T-helper 17 cell (primary cell): ENCODE measurements around the gene CTAGE9. TPM values are rescaled to one million over a fixed set of nuclear protein-coding genes. Genes with fewer than 3 reads are reported as not detected.
"Not testable (repeated sequence)": the region's sequence is repeated elsewhere in the genome, so short reads cannot be mapped to it uniquely, and the experiment has no call there.

Experiments
- ATAC-seq: fragments of 150-1000 bp; cut with Tn5 transposase; 2 replicates; pipeline ENCODE4 v1.10.0; 2021; ENCODE audit warnings: mild to moderate bottlenecking, moderate library complexity
- DNase-seq, 3 donors: peaks; one replicate each; pipeline versions ENCODE4 v3.0.0 to v3.0.0-alpha.2; 2020 to 2021
- H3K9me3 ChIP-seq: one replicate; pipeline ENCODE4 v1.7.0; 2013; ENCODE audit warnings: low read length, mild to moderate bottlenecking; ENCODE audit not compliant: control insufficient read depth, poor library complexity, severe bottlenecking
- H3K27ac Mint-ChIP-seq: one replicate; pipeline ENCODE4 v1.8.0; 2022; ENCODE audit warnings: mild to moderate bottlenecking, moderate library complexity, mixed read lengths
- H3K27me3 Mint-ChIP-seq: one replicate; pipeline ENCODE4 v1.8.0; 2022; ENCODE audit warnings: mixed read lengths
- H3K36me3 Mint-ChIP-seq: one replicate; pipeline ENCODE4 v1.8.0; 2022; ENCODE audit warnings: low read depth, mixed read lengths
- H3K4me1 Mint-ChIP-seq: one replicate; pipeline ENCODE4 v1.8.0; 2022; ENCODE audit warnings: mild to moderate bottlenecking, mixed read lengths
- H3K4me3 Mint-ChIP-seq: one replicate; pipeline ENCODE4 v1.8.0; 2022; ENCODE audit warnings: mild to moderate bottlenecking, moderate library complexity, mixed read lengths
- total RNA-seq, 4 donors: library from RNA in 2 of 4; stranded (reverse) in 2 of 4; gene quantifications; one replicate each; pipeline ENCODE4 v1.2.3 and lab custom pipeline; 2022 to 2026

Gene CTAGE9
- total RNA-seq, 2 donors from 2014 or later: not detected

GRCh38 chr6:131721161-131721560 is 10.3 kb upstream of the CTAGE9 start:
- Mint-ChIP-seq H3K4me1 (no peaks in the 10 kb centered on the region), H3K36me3 (no peaks in the 10 kb centered on the region), H3K27me3 (peaks cover 6% of the 10 kb centered on the region), H3K4me3 (no peak overlapping the region), H3K27ac (no peak overlapping the region)
- ATAC-seq (no peak), DNase-seq (no peak)
- no peaks in the 10 kb centered on the region for H3K9me3 ChIP-seq

- no peak for ATAC-seq
- no peaks in the 10 kb centered on the region for H3K9me3 ChIP-seq
- no peak for DNase-seq
- no peak overlapping the region for H3K27ac Mint-ChIP-seq
- no peaks in the 10 kb centered on the region for H3K4me1 Mint-ChIP-seq
- no peak overlapping the region for H3K4me3 Mint-ChIP-seq
- H3K27me3 Mint-ChIP-seq: no peaks in the 10 kb centered on the region
- H3K36me3 Mint-ChIP-seq: no peaks in the 10 kb centered on the region
Measured at GRCh38 chr6:131717836-131718542, 7.2 kb upstream of the CTAGE9 start.

DNA sequence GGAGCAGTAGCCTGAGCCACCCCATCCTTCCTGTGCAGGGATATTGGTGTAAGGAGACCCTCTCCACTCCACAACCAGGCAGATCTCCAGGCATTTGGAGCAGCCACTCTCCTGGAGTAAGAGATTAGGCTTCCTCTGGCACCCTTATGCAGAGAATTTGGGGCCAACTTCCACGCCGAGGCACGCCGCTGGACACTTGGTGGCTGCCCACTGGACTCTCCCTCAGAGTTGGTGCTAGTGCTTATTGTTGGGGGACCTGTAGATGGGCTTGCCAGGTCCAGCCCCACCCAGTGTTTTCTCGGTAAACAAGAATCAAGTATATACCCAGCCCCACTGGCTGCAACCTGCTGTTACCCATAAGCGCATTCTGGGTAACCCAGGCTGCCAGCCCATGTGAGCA is 4.8 kb upstream of the CTAGE9 start:
- not testable (repeated sequence) for H3K27ac Mint-ChIP-seq, H3K36me3 Mint-ChIP-seq, H3K9me3 ChIP-seq, H3K4me3 Mint-ChIP-seq, H3K4me1 Mint-ChIP-seq, DNase-seq, H3K27me3 Mint-ChIP-seq
- peak; percentile 40 for ATAC-seq

- H3K27me3 Mint-ChIP-seq, H3K27ac Mint-ChIP-seq, H3K4me1 Mint-ChIP-seq, ATAC-seq, DNase-seq, H3K4me3 Mint-ChIP-seq, H3K36me3 Mint-ChIP-seq, H3K9me3 ChIP-seq: not testable (repeated sequence)
Measured at GRCh38 chr6:131703905-131704304, 6.9 kb downstream of the CTAGE9 start.

DNA sequence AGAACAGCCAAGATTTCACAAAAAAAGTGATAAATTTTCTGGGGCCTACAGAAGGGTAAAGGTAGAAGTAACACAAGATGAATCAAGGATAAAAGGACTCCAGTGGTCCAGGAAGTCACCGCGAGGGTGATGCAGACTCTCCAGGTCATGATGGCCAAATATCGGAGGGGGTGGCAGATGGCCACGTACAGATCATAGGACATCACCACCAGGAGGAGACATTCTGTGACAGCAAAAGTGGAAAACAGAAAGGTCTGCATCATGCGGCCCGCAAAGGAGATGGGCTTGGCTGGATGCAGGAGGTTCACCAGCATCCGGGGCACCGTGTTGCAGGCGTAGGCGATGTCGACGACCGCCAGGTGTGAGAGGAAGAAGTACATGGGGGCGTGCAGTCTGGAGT is 10.0 kb downstream of the CTAGE9 start:
- H3K9me3 ChIP-seq, H3K36me3 Mint-ChIP-seq, H3K4me3 Mint-ChIP-seq, H3K27ac Mint-ChIP-seq, ATAC-seq, H3K4me1 Mint-ChIP-seq, DNase-seq, H3K27me3 Mint-ChIP-seq: not testable (repeated sequence)

DNA sequence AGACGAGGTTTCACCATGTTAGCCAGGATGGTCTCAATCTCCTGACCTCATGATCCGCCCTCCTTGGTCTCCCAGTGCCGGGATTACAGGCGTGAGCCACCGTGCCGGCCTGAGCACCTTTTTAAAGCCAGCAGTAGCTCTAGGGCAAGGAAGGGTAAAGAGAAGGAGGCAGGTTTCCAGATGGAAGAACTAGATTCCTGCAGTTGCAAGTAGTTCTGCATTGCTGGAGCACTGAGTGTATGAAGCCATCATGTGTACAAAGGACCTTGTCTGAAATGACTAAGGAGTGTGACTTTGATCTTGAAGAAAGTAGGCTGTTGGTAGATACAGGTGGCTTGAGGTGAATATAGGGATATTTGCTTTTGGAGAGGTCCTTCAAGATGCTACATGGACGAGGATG is 13.9 kb downstream of the CTAGE9 start:
- Mint-ChIP-seq H3K36me3 (no peaks in the 10 kb centered on the region), H3K4me1 (no peaks in the 10 kb centered on the region), H3K4me3 (no peak overlapping the region), H3K27ac (no peak overlapping the region), H3K27me3 (no peaks in the 10 kb centered on the region)
- no peak for ATAC-seq
- H3K9me3 ChIP-seq: no peaks in the 10 kb centered on the region
- DNase-seq: no peak

DNA sequence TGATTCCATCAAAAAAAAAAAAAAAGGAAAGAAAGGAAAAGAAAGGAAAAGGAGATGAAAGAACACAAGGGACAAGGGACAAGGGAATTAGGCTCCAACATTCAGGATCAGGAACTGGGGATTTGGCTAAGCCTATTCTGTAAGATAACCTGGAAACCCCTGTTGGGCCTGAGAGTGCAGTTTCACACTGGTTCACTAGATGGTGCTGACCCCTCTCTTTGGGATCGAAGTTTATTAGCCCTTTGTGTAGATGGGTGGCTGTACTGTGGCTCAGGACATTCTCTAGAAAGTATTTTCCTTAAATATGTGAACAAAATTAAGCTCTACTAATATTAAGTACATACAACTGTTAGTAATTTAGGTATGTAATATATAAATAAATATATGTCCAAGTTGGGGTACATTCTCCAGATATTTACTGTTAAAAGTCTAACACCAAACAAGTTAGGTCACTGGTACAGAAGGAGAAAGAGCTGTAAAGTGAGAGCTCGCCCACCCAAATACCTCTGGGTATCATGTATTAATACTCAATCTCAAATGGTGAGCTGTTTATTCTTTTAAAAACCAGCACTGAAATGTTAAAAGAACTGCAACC is 15.9 kb downstream of the CTAGE9 start:
- H3K9me3 ChIP-seq: no peaks in the 10 kb centered on the region
- no peaks in the 10 kb centered on the region for H3K27me3 Mint-ChIP-seq
- ATAC-seq: peak; percentile 69
- H3K4me1 Mint-ChIP-seq: no peaks in the 10 kb centered on the region
- no peak for DNase-seq
- H3K4me3 Mint-ChIP-seq: no peak overlapping the region
- no peak overlapping the region for H3K27ac Mint-ChIP-seq
- no peaks in the 10 kb centered on the region for H3K36me3 Mint-ChIP-seq

- no peaks in the 10 kb centered on the region for H3K9me3 ChIP-seq
- ATAC-seq (no peak), DNase-seq (no peak)
- no peaks in the 10 kb centered on the region for H3K27me3 Mint-ChIP-seq
- no peak overlapping the region for H3K4me3 Mint-ChIP-seq
- no peaks in the 10 kb centered on the region for H3K36me3 Mint-ChIP-seq
- H3K27ac Mint-ChIP-seq: no peak overlapping the region
- no peaks in the 10 kb centered on the region for H3K4me1 Mint-ChIP-seq
Measured at GRCh38 chr6:131693384-131693783, 17.4 kb downstream of the CTAGE9 start.

DNA sequence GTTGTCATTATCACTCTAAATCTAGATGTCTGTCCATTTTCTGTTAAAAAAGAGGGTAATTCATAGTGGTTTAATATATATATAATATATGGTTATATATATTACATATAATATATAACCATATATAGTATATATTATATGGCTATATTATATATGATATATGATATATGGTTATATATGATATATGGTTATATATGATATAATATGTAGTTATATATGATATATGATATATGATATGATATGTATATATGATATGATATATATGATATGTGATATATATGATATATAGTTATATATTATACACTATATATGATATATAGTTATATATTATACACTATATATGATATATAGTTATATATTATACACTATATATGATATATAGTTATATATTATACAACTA is 18.2 kb downstream of the CTAGE9 start:
- no peak overlapping the region for H3K4me3 Mint-ChIP-seq
- ATAC-seq (no peak), DNase-seq (no peak)
- no peaks in the 10 kb centered on the region for H3K27me3 Mint-ChIP-seq
- H3K36me3 Mint-ChIP-seq: no peaks in the 10 kb centered on the region
- no peak overlapping the region for H3K27ac Mint-ChIP-seq
- H3K9me3 ChIP-seq: no peaks in the 10 kb centered on the region
- no peaks in the 10 kb centered on the region for H3K4me1 Mint-ChIP-seq

DNA sequence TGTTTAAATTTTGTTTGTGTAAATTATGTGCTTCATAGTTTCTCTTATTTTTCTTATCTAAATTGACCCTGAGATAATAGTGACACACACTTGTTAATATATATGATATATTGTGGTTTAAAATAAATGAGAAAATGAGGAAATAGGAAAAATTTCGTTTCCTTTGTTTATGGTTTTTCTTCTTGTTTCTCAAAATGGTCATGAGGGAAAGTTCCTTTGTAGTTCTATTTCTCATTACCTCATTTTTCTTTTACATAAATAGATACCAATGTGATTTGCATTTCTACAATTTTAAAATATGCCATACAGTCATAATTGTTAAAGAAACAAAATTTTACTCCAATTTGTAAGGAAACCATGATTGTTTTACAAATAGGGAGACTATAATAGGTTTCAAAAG is 18.8 kb downstream of the CTAGE9 start:
- Mint-ChIP-seq H3K27me3 (no peaks in the 10 kb centered on the region), H3K4me3 (no peak overlapping the region)
- no peak for DNase-seq

GRCh38 chr6:131688286-131688685 is 22.5 kb downstream of the CTAGE9 start:
- no peak for ATAC-seq
- Mint-ChIP-seq H3K4me1 (no peaks in the 10 kb centered on the region), H3K27ac (peak overlapping the region; percentile 86), H3K27me3 (no peaks in the 10 kb centered on the region), H3K36me3 (no peaks in the 10 kb centered on the region), H3K4me3 (no peak overlapping the region)
- H3K9me3 ChIP-seq: no peaks in the 10 kb centered on the region
- DNase-seq: no peak

More for the DNA sequence above, 18.8 kb downstream of the CTAGE9 start:
- no peaks in the 10 kb centered on the region for H3K4me1 Mint-ChIP-seq
- H3K9me3 ChIP-seq: no peaks in the 10 kb centered on the region
- no peaks in the 10 kb centered on the region for H3K36me3 Mint-ChIP-seq
- H3K27ac Mint-ChIP-seq: no peak overlapping the region
- no peak for ATAC-seq

GRCh38 chr6:131687022-131687421 is 23.8 kb downstream of the CTAGE9 start:
- no peak overlapping the region for H3K4me3 Mint-ChIP-seq
- ATAC-seq: no peak

GRCh38 chr6:131685266-131685780 is 25.5 kb downstream of the CTAGE9 start:
- H3K9me3 ChIP-seq: no peaks in the 10 kb centered on the region
- no peaks in the 10 kb centered on the region for H3K4me1 Mint-ChIP-seq
- peak; percentile 42 for ATAC-seq
- no peaks in the 10 kb centered on the region for H3K36me3 Mint-ChIP-seq
- DNase-seq: no peak
- H3K4me3 Mint-ChIP-seq: no peak overlapping the region
- no peaks in the 10 kb centered on the region for H3K27me3 Mint-ChIP-seq
- H3K27ac Mint-ChIP-seq: no peak overlapping the region

More at GRCh38 chr6:131687022-131687421, 23.8 kb downstream of the CTAGE9 start:
- Mint-ChIP-seq H3K27ac (no peak overlapping the region), H3K36me3 (no peaks in the 10 kb centered on the region), H3K27me3 (no peaks in the 10 kb centered on the region), H3K4me1 (no peaks in the 10 kb centered on the region)
- no peak for DNase-seq
- no peaks in the 10 kb centered on the region for H3K9me3 ChIP-seq

- Mint-ChIP-seq H3K27me3 (no peaks in the 10 kb centered on the region), H3K27ac (no peak overlapping the region), H3K4me1 (no peaks in the 10 kb centered on the region), H3K36me3 (peaks cover 3% of the 10 kb centered on the region), H3K4me3 (no peak overlapping the region)
- no peaks in the 10 kb centered on the region for H3K9me3 ChIP-seq
- DNase-seq: no peak
- ATAC-seq: peak; percentile 42
Measured at GRCh38 chr6:131683479-131683878, 27.3 kb downstream of the CTAGE9 start.
